Effector memory CD8-positive, alpha-beta T cell (primary cell): ENCODE measurements around the gene NAIF1.
"Not testable (repeated sequence)": the region's sequence is repeated elsewhere in the genome, so short reads cannot be mapped to it uniquely, and the experiment has no call there.

Experiments used
- ATAC-seq: fragments of 150-1000 bp; cut with Tn5 transposase; replicated peaks from 2 replicates; pipeline ENCODE4 v1.10.0; 2021; ENCODE audit warnings: mild to moderate bottlenecking, moderate library complexity
- DNase-seq, 3 experiments: peaks; one replicate each; pipeline ENCODE4 v3.0.0; 2021
- H3K27ac Mint-ChIP-seq, 2 donors: one replicate each; pipeline ENCODE4 v1.8.0; 2022; ENCODE audit warnings: mild to moderate bottlenecking in 2 of 2, mixed read lengths in 2 of 2, moderate library complexity in 2 of 2
- H3K27me3 Mint-ChIP-seq, 2 donors: one replicate each; pipeline ENCODE4 v1.8.0; 2022; ENCODE audit warnings: mixed read lengths in 2 of 2
- H3K36me3 Mint-ChIP-seq: one replicate; pipeline ENCODE4 v1.8.0; 2022; ENCODE audit warnings: mild to moderate bottlenecking, moderate library complexity, mixed read lengths; ENCODE audit not compliant: insufficient read depth
- H3K4me1 Mint-ChIP-seq, 2 donors: one replicate each; pipeline ENCODE4 v1.8.0; 2022; ENCODE audit warnings: low read depth in 2 of 2, mixed read lengths in 2 of 2
- H3K4me3 Mint-ChIP-seq, 2 donors: one replicate each; pipeline ENCODE4 v1.8.0; 2022; ENCODE audit warnings: mild to moderate bottlenecking in 2 of 2, mixed read lengths in 2 of 2, moderate library complexity in 2 of 2
- H3K9me3 Mint-ChIP-seq, 2 donors: one replicate each; pipeline ENCODE4 v1.8.0; 2022; ENCODE audit warnings: mixed read lengths in 2 of 2
- total RNA-seq, 9 experiments: gene quantifications; one replicate each; lab custom pipeline; 2026; lab: John Stamatoyannopoulos, UW

The NAIF1 gene, protein sequence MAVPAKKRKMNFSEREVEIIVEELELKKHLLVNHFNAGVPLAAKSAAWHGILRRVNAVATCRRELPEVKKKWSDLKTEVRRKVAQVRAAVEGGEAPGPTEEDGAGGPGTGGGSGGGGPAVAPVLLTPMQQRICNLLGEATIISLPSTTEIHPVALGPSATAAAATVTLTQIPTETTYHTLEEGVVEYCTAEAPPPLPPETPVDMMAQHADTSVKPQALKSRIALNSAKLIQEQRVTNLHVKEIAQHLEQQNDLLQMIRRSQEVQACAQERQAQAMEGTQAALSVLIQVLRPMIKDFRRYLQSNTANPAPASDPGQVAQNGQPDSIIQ
- total RNA-seq = 11.0 to 20.5 (median 15.4) reads per million in 9 experiments

DNA sequence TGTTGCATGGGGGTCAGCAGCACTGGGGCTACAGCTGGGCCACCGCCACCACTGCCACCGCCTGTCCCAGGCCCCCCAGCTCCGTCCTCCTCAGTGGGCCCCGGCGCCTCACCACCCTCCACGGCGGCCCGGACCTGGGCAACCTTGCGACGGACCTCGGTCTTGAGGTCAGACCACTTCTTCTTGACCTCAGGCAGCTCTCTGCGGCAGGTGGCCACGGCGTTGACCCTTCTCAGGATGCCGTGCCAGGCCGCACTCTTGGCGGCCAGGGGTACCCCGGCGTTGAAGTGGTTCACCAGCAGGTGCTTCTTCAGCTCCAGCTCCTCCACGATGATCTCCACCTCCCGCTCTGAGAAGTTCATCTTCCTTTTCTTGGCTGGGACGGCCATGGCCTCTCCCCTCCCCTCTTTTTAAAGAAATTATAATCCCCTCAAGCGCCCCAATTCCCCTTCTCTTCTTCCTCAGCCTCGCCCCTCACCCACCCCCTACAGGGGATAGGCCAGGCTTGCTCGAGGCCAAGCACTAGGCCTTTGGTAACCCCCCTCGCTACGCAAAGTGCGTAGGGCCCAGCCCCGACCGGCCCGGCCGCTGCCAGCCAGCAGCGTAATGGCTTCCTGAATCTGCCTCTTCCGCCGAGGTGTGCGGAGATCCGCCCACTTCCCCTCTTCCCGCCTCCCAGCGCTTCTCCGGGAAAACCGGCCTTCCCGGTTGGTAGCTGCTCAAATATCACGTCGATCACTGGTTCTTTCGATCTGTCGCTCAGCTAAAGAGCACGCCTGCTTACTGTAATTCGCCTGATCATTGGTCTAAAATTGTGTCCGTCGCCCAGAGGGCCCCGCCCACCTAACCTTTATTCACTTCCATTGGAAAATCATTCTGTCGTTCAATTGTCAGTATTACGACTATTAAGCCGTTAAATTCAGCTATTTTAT lies at the start of gene NAIF1:
Gene NAIF1 (minus strand): TSS at position 608 of the 932 bp plus-strand sequence. CDS start 219 bp downstream, at position 389.
- Mint-ChIP-seq H3K4me3 (no peak within 1 kb of the TSS), H3K27ac (no peak within 1 kb of the TSS), H3K9me3 (no peaks in the 10 kb centered on the region), H3K4me1 (peaks cover 31 to 49% of the 10 kb centered on the region in 2 donors), H3K27me3 (no peaks in the 10 kb centered on the region), H3K36me3 (peaks cover 23% of the 10 kb centered on the region)
- peak; percentile 92 to 94 (median 92) for DNase-seq
- peak; percentile 70 for ATAC-seq

DNA sequence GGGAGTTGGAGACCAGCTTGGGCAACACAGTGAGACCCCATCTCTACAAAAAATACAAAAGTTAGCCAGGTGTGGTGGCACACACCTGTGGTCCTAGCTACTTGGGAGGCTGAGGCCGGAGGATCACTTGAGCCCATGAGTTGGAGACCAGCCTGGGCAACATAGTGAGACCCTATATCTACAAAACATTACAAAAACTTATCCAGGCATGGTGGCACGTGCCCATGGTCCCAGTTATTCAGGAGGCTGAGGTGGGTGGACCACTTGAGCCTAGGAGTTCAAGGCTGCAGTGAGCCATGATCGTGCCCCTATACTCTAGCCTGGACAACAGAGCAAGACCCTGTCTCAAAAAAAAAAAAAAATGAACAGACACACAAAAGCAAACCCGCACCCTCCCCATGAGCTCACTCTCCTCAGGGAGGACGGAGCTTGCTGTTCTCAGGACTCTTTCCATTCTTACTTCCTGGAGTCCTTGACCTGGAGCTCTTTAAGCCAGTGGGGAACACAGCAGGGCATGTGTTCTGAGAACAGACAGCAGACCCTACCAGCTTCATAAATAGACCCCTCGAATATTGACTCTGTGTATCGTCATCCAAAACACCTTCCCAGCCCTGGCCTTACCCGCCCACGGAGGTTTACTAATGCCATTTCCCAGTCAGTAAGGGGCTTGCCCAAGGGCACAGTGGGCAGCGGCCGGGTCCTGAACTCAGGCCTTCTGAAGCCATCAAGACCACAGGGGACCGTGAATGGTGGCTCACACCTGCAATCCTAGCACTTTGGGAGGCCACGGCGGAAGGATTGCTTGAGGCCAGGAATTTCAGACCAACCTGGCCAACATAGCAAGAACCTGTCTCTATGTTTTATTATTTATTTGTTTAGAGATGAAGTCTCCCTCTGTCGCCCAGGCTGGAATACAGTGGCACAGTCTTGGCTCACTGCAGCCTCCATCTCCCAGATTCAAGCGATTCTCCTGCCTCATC lies 49.3 kb upstream of the NAIF1 start:
- no peaks in the 10 kb centered on the region for H3K27me3 Mint-ChIP-seq
- DNase-seq = no peak
- H3K36me3 Mint-ChIP-seq = peaks cover 10% of the 10 kb centered on the region
- ATAC-seq = no peak
- no peaks in the 10 kb centered on the region for H3K9me3 Mint-ChIP-seq
- H3K27ac Mint-ChIP-seq = no peak overlapping the region
- peaks cover 8 to 12% of the 10 kb centered on the region in 2 donors for H3K4me1 Mint-ChIP-seq
- H3K4me3 Mint-ChIP-seq = no peak overlapping the region

DNA sequence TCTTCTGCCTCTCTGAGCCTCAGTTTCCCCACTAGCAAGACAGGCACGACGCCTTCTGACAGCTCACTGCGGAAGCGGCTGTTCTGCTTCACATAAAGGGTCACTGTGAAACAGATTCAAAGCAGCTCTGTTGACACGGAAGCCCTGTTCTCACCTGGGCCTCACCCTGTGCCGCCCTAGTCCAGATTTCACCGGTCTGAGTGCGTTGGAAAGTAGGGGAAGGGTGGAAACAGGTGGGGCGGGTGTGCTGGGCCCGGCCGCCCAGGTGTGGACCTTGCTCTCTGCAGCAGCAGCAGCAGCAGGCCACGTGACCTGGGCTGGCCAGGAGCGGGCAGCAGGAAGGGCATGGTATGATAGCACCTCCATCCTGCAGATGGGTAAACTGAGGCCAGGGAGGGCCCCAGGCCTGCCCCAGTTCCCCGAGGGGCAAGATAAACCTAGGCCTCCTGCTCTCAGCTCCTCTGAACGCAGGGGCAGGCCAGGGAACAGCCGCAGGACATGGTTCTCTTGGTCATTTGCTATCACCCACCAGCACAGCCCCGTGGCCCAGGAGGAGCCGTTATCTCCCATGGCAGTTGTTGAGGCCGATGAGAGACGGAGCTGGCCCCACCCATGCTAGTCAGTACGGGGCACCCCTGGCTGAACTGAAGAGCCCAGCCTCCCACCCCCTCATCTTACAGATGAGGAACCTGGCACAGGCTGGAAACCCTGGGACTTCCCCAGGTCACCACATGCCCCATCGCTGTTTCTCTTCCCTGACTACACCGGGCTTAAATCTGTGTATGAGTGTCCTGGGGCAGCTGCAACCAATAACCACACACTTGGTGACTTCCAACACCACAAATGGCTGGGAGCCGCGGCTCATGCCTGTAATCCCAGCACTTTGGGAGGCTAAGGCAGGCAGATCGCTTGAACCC lies 48.3 kb upstream of the NAIF1 start:
- H3K4me3 Mint-ChIP-seq = no peak overlapping the region
- peaks cover 7% of the 10 kb centered on the region for H3K36me3 Mint-ChIP-seq
- no peak overlapping the region for H3K27ac Mint-ChIP-seq
- ATAC-seq (peak; percentile 41), DNase-seq (no peak)
- H3K27me3 Mint-ChIP-seq = no peaks in the 10 kb centered on the region
- H3K9me3 Mint-ChIP-seq = no peaks in the 10 kb centered on the region
- peaks cover 8 to 12% of the 10 kb centered on the region in 2 donors for H3K4me1 Mint-ChIP-seq

DNA sequence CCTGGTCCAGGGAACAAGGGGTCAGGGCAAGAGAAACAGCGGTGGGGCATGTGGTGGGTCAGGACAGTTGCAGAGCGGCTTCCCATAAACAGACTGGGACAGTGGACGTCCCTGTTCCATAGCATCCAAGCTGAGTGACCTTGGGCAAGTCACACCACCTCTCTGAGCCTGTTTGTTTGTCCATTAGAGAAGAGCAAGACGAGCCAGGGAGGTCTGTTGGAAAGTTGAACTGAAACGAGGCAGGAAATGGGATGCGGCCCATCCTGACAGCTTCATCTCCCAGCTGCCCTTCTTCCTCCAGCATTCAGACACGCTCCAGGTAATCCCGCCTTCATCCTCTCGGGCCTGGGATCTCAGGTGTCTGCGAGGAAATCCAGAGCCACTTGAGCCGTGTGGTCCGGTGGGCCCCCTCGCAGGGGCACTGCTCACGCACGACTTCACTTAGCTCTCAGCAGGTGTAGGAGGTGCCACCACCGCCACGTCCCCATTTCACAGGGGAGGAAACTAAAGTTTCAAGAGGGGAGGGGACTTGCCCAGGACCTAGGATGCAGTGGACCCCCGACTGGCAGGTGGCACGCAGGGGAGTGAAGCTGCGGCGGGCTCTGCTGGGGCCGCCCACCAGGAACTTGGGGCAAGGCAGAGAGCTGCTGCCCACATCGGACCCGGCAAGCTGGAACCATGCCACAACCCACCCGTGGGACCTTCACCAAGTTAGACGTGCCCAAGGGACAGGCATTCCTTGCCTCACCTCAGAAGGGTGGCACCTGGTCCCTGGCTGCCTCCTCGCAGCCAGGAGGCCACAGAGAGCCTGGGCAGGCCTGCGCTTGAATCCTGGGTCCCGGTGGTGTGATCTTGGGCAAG lies 47.4 kb upstream of the NAIF1 start:
- Mint-ChIP-seq H3K27ac (no peak overlapping the region), H3K4me1 (peaks cover 8 to 12% of the 10 kb centered on the region in 2 donors), H3K27me3 (no peaks in the 10 kb centered on the region), H3K36me3 (peaks cover 7% of the 10 kb centered on the region), H3K4me3 (no peak overlapping the region), H3K9me3 (no peaks in the 10 kb centered on the region)
- DNase-seq = no peak
- no peak for ATAC-seq

DNA sequence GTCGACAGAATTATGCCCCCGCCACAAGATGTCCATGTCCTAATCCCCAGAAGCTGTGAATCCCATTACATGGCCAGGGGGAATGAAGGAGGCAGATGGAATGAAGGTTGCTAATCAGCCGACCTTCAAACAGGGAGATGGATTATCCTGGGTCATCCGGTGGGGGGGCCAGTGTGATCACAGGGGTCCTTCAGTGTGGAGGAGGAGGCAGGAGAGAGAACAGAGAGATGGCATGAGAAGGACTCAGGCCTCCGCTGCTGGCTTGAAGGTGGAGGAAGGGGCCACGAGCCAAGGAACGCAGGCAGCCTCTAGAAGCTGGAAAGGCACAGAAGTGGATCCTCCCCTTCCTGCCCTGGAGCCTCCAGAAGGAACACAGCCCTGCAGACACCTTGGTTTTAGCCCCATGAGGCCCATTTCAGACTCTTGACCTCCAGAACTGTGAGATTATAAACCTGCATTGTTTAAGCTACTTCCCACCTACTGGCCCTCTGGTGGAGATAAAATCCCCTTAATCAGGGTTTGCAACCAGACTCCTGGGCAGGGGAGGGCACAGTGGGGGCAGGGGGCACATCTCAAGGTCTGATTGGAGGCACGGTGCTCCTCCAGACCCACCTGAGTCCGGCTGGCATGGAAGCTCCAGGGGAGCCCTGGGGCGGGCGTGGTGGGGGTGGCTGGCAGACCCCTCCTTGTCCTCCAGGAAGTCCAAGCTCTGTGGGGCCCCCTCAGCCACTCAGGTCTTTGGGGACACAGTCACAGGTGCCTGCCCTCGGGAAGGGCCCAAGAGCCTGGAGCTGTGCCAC lies 46.6 kb upstream of the NAIF1 start:
- H3K27ac Mint-ChIP-seq = no peak overlapping the region
- ATAC-seq = no peak
- no peak overlapping the region for H3K4me3 Mint-ChIP-seq

DNA sequence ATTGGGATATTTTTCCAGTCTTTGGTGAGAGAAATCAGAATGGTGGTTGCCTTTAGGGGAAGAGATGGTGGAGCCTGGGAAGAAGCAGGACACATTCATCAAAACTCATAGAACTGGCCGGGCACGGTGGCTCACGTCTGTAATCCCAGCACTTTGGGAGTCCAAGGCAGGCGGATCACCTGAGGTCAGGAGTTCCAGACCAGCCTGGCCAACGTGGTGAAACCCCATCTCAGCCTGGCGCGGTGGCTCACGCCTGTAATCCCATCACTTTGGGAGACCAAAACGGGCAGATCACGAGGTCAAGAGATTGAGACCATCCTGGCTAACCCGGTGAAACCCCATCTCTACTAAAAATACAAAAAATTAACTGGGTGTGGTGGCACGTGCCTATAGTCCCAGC lies 44.6 kb upstream of the NAIF1 start:
- not testable (repeated sequence) for H3K9me3 Mint-ChIP-seq, ATAC-seq, H3K27me3 Mint-ChIP-seq, H3K27ac Mint-ChIP-seq, H3K4me3 Mint-ChIP-seq, DNase-seq, H3K4me1 Mint-ChIP-seq
- peaks cover 13% of the 10 kb centered on the region for H3K36me3 Mint-ChIP-seq

More for the DNA sequence above, 46.6 kb upstream of the NAIF1 start:
- Mint-ChIP-seq H3K4me1 (peaks cover 8 to 12% of the 10 kb centered on the region in 2 donors), H3K9me3 (no peaks in the 10 kb centered on the region), H3K27me3 (no peaks in the 10 kb centered on the region), H3K36me3 (peaks cover 7% of the 10 kb centered on the region)
- DNase-seq = no peak

DNA sequence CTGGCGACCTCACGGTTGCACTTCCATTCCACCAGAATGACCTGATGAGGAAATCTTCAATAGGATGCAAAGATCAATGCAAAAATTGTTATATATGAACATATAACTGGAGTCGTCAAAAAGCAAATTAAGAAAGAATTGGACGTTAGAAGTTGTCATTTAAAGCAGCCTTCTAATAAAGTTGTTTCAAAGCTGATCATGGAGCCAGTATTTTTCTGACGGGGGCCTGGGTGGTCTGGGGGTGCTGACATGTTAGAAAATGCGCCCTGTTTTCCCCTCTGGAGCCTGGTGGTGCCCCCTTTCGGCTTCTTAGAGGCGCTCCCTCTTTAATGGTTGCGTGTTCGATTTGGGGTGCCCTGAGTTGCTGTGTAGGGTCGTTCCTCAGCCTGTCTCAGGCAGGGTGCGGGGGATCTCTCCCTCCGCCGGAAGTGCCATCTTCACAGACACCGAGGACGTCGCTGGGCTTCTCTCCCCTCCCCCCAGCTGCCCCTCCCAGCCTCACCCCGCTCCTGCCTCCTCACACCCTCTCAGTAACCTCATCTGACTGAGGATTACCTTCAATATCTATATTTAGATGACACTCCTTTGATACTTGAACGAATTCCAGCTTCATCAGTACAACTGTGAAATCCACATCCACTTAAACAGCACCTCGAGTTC lies 42.1 kb upstream of the NAIF1 start:
- Mint-ChIP-seq H3K9me3 (no peaks in the 10 kb centered on the region), H3K27ac (peak overlapping the region in 1 of 2 donors; percentile 51), H3K4me3 (no peak overlapping the region), H3K27me3 (no peaks in the 10 kb centered on the region), H3K4me1 (no peaks in the 10 kb centered on the region), H3K36me3 (peaks cover 33% of the 10 kb centered on the region)
- DNase-seq (no peak), ATAC-seq (no peak)

DNA sequence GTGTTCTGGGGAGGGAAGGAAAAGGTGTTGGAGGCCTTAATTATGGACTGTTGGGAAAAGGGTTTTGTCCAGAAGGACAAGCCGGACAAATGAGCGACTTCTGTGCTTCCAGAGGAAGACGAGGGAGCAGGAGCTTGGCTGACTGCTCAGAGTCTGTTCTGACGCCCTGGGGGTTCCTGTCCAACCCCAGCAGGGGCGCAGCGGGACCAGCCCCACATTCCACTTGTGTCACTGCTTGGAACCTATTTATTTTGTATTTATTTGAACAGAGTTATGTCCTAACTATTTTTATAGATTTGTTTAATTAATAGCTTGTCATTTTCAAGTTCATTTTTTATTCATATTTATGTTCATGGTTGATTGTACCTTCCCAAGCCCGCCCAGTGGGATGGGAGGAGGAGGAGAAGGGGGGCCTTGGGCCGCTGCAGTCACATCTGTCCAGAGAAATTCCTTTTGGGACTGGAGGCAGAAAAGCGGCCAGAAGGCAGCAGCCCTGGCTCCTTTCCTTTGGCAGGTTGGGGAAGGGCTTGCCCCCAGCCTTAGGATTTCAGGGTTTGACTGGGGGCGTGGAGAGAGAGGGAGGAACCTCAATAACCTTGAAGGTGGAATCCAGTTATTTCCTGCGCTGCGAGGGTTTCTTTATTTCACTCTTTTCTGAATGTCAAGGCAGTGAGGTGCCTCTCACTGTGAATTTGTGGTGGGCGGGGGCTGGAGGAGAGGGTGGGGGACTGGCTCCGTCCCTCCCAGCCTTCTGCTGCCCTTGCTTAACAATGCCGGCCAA lies 41.3 kb upstream of the NAIF1 start:
- ATAC-seq = no peak
- peak overlapping the region in 1 of 2 donors; percentile 46 for H3K27ac Mint-ChIP-seq
- H3K36me3 Mint-ChIP-seq = peaks cover 39% of the 10 kb centered on the region
- no peaks in the 10 kb centered on the region for H3K9me3 Mint-ChIP-seq
- no peaks in the 10 kb centered on the region for H3K27me3 Mint-ChIP-seq
- no peak overlapping the region for H3K4me3 Mint-ChIP-seq
- peaks cover 0 to 2% of the 10 kb centered on the region in 2 donors for H3K4me1 Mint-ChIP-seq
- no peak for DNase-seq

DNA sequence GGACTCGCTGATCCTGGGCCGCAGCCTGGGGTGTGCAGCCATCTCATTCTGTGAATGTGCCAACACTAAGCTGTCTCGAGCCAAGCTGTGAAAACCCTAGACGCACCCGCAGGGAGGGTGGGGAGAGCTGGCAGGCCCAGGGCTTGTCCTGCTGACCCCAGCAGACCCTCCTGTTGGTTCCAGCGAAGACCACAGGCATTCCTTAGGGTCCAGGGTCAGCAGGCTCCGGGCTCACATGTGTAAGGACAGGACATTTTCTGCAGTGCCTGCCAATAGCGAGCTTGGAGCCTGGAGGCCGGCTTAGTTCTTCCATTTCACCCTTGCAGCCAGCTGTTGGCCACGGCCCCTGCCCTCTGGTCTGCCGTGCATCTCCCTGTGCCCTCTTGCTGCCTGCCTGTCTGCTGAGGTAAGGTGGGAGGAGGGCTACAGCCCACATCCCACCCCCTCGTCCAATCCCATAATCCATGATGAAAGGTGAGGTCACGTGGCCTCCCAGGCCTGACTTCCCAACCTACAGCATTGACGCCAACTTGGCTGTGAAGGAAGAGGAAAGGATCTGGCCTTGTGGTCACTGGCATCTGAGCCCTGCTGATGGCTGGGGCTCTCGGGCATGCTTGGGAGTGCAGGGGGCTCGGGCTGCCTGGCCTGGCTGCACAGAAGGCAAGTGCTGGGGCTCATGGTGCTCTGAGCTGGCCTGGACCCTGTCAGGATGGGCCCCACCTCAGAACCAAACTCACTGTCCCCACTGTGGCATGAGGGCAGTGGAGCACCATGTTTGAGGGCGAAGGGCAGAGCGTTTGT lies 40.5 kb upstream of the NAIF1 start:
- ATAC-seq = no peak
- H3K4me1 Mint-ChIP-seq = peaks cover 4 to 6% of the 10 kb centered on the region in 2 donors
- peaks cover 46% of the 10 kb centered on the region for H3K36me3 Mint-ChIP-seq
- no peaks in the 10 kb centered on the region for H3K9me3 Mint-ChIP-seq
- H3K27me3 Mint-ChIP-seq = no peaks in the 10 kb centered on the region
- DNase-seq = no peak
- H3K4me3 Mint-ChIP-seq = no peak overlapping the region
- H3K27ac Mint-ChIP-seq = no peak overlapping the region
